ENCODE data around the gene U2AF1L4.
"Not testable (repeated sequence)": the region's sequence is repeated elsewhere in the genome, so short reads cannot be mapped to it uniquely, and the experiment has no call there.

The U2AF1L4 gene

GRCh38 chr19:35739275-35740107 is 5.7 kb downstream of the U2AF1L4 start:
- no peak for DNase-seq

- DNase-seq: no peak
These were observed 6.4 kb downstream of the U2AF1L4 start for GRCh38 chr19:35738887-35739229.

- DNase-seq: no peak
These were observed 7.0 kb downstream of the U2AF1L4 start for GRCh38 chr19:35738021-35738886.

GRCh38 chr19:35736913-35737886 is 8.0 kb downstream of the U2AF1L4 start:
- DNase-seq: peak; percentile 24

GRCh38 chr19:35734889-35735288 is 10.3 kb downstream of the U2AF1L4 start:
- DNase-seq: no peak

GRCh38 chr19:35734273-35734672 is 10.9 kb downstream of the U2AF1L4 start:
- no peak for DNase-seq

DNA sequence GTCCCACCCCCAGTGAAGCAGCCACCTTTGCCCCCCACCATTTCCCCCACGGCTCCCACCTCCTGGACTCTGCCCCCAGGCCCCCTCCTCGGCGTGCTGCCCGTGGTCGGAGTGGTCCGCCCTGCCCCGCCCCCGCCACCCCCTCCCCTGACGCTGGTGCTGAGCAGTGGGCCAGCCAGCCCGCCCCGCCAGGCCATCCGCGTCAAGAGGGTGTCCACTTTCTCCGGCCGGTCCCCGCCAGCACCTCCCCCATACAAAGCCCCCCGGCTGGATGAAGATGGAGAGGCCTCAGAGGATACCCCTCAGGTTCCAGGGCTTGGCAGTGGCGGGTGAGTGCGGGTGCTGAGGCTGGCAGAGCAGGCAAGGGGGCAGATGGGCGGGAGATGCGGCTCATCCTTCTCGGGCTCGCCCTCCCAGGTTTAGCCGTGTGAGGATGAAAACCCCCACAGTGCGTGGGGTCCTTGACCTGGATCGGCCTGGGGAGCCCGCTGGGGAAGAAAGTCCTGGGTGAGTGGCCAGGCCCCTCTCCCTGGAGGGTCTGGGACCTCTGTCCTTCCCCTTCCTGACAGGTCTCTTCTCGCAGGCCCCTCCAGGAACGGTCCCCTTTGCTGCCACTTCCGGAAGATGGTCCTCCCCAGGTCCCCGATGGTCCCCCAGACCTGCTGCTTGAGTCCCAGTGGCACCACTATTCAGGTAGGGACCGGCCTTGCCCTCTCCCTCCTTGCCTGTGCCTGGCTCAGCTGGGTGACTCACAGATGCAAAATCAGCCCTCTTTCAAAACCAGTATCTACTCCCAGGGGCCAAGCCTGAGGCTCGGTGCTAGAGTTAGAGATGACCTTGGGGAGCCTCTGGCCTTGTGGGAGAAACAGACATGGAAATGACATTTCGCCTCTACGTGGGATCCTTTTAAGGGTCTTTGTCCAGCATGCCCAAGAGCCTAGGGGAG is 11.8 kb downstream of the U2AF1L4 start:
- DNase-seq: no peak

- no peak for DNase-seq
These were observed 12.6 kb downstream of the U2AF1L4 start for GRCh38 chr19:35732540-35733179.

DNA sequence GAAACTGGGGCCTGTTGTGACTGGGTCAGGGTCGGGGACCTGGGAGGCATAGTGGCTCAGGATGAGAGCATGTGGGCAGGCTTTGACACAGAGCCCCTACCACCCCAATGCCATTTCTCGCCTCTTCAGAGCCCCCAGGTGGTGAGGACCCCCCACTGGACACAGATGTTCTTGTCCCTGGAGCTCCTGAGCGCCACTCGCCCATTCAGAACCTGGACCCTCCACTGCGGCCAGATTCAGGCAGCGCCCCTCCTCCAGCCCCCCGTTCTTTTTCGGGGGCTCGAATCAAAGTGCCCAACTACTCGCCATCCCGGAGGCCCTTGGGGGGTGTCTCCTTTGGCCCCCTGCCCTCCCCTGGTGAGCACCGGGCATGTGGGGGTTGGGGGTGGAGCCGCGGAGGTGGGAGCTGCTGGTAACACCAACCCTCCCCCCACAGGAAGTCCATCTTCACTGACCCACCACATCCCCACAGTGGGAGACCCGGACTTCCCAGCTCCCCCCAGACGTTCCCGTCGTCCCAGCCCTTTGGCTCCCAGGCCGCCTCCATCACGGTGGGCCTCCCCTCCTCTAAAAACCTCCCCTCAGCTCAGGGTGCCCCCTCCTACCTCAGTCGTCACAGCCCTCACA is 13.3 kb downstream of the U2AF1L4 start:
- DNase-seq: no peak

DNA sequence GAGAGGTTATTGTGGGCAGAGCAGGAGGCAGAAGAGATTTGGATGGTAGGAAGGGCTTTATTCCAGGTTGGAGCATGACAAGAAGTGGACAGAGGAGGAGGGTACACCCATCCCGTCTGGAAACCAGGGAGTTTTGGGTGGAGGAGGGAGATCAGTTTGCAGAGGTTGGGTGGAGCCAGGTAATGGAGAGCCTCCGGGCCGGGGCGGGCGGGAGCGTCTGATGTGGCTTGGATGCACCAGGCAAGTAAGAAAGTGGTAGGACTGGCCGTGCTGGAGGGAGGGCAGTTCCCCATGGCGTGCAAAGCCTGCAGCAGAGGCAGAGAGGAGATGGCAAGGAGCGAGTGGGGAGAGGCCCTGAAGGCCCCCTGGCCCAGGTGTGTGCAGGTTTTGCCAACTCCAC is 13.9 kb downstream of the U2AF1L4 start:
- DNase-seq: no peak

- no peak for DNase-seq
These were observed 14.9 kb downstream of the U2AF1L4 start for GRCh38 chr19:35730326-35730725.

GRCh38 chr19:35729763-35730162 is 15.5 kb downstream of the U2AF1L4 start:
- DNase-seq: no peak

DNA sequence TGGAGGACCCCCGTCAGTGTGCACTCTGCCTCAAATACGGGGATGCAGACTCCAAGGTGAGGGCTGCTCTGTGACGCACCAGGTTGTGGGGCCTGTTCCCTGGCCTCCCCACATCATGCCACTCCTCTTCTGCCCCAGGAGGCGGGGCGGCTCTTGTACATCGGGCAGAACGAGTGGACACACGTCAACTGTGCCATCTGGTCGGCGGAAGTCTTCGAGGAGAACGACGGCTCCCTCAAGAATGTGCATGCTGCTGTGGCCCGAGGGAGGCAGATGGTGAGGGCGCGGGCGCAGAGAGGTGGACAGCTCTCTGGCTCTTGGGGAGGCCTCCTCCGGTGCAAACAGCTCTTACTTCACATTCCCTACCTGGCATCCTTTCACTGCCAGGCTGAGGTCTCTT is 16.2 kb downstream of the U2AF1L4 start:
- no peak for DNase-seq

GRCh38 chr19:35727956-35728706 is 17.1 kb downstream of the U2AF1L4 start:
- DNase-seq: no peak

DNA sequence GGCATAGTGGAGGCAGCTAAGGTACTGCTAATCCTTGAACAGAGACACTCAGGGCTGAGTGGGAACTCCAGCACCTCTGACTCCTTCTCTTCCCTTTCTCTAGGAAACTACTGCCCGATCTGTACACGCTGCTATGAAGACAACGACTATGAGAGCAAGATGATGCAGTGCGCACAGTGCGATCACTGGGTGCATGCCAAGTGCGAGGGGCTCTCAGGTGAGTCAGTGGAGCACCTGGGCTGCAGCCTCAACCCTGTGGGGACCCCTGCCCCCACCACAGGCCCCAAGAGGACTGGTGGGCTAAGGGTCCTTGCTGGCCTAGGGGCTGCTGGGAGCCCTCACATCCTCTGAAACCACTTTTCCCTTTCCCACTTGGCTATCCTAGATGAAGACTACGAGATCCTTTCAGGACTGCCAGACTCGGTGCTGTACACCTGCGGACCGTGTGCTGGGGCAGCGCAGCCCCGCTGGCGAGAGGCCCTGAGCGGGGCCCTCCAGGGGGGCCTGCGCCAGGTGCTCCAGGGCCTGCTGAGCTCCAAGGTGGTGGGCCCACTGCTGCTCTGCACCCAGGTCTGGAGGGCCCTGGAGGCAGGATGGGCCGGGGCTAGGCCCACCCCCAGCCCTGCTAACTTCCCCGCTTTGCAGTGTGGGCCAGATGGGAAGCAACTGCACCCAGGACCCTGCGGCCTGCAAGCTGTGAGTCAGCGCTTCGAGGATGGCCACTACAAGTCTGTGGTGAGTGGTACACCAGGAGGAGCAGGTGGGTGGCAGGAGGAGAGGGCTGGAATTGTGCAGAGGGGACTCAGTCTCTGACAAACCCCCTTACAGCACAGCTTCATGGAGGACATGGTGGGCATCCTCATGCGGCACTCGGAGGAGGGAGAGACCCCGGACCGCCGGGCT is 17.9 kb downstream of the U2AF1L4 start:
- no peak for DNase-seq

DNA sequence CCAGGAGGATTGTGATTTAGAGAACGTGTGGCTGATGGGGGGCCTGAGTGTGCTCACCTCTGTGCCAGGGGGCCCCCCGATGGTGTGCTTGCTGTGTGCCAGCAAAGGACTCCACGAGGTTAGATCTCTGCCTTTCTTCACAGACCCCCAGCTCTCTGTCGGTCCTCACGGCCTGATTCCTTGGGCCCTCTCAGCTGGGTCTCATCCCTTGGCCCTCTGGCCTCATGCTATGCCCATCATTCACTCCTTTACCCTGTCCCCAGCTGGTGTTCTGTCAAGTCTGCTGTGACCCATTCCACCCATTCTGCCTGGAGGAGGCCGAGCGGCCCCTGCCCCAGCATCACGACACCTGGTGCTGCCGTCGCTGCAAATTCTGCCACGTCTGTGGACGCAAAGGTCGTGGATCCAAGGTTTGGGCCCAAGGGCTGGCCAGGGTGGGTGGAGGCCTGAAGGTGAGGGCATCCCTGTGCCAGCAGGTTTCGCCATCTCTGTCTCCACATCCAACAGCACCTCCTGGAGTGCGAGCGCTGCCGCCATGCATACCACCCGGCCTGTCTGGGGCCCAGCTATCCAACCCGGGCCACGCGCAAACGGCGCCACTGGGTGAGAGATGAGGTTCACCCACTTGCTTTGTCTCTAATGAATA is 19.9 kb downstream of the U2AF1L4 start:
- no peak for DNase-seq

- DNase-seq: no peak
These were observed 20.7 kb downstream of the U2AF1L4 start for GRCh38 chr19:35724560-35724959.

GRCh38 chr19:35724132-35724531 is 21.1 kb downstream of the U2AF1L4 start:
- DNase-seq: not testable (repeated sequence)

Measured in CD4-positive, alpha-beta T cell treated with Interleukin-15 for 1 hour (primary cell).